Measurements from ENCODE around the gene DOC2B. TPM values are rescaled to one million over a fixed set of nuclear protein-coding genes. Genes with fewer than 3 reads are reported as not detected.

DOC2B gene
- polyA plus RNA-seq, 3 donors = 0.02 to 0.19 TPM; not detected in 1

- H3K9me3 Mint-ChIP-seq = peaks cover 0 to 6% (median 3%) of the 10 kb centered on the region in 7 donors
- H3K4me1 Mint-ChIP-seq = peaks cover 28% of the 10 kb centered on the region
- Histone ChIP-seq H3K4me1 (ENCODE audit: control insufficient read depth in 1 of 2, insufficient read depth in 2 of 2, low read length in 2 of 2) (peaks cover 11 to 28% of the 10 kb centered on the region in 2 donors), H3K79me2 (ENCODE audit: insufficient read depth, low read length) (no peaks in the 10 kb centered on the region), H3K4me3 (replicated peaks in 1 of 3; ENCODE audit: low read depth in 2 of 3, low read length in 3 of 3) (no peak overlapping the region), H3K4me2 (replicated peaks; ENCODE audit: extremely low read depth, low read length, poor library complexity, severe bottlenecking) (no peak overlapping the region), H3K27ac (ENCODE audit: low read depth in 1 of 2, low read length in 2 of 2) (no peak overlapping the region), H4K20me1 (ENCODE audit: insufficient read depth, low read length) (no peaks in the 10 kb centered on the region), H3K9me3 (replicated peaks in 1 of 2; ENCODE audit: control insufficient read depth in 1 of 2, insufficient read depth in 1 of 2, low read length in 2 of 2) (peaks cover 0 to 6% of the 10 kb centered on the region in 2 donors), H3K36me3 (replicated peaks in 1 of 2; ENCODE audit: control insufficient read depth in 1 of 2, insufficient read depth in 2 of 2, low read length in 2 of 2) (no peaks in the 10 kb centered on the region), H3K27me3 (ENCODE audit: control insufficient read depth in 2 of 2, insufficient read depth in 2 of 2, low read length in 2 of 2) (peaks cover 9 to 50% of the 10 kb centered on the region in 2 donors), H2AFZ (ENCODE audit: insufficient read depth, low read depth, low read length, poor library complexity, severe bottlenecking) (no peak overlapping the region), H3K9ac (ENCODE audit: insufficient read depth, low read length, poor library complexity, severe bottlenecking) (no peak overlapping the region)
- no peak overlapping the region for H3K27ac Mint-ChIP-seq
- H3K4me3 Mint-ChIP-seq = no peak overlapping the region
- WGBS (ENCODE audit: insufficient coverage) = 1% methylated on average over 111 of the region's 112 CpGs
- DNase-seq = no peak
- H3K36me3 Mint-ChIP-seq = peaks cover 0 to 5% of the 10 kb centered on the region in 2 donors
- intact Hi-C loops (cut with micrococcal nuclease) = no loop called here
- peaks cover 45 to 77% (median 52%) of the 10 kb centered on the region in 3 donors for H3K27me3 Mint-ChIP-seq (ENCODE audit: low read depth in 3 of 3)
- TF ChIP-seq, protein P1, sequence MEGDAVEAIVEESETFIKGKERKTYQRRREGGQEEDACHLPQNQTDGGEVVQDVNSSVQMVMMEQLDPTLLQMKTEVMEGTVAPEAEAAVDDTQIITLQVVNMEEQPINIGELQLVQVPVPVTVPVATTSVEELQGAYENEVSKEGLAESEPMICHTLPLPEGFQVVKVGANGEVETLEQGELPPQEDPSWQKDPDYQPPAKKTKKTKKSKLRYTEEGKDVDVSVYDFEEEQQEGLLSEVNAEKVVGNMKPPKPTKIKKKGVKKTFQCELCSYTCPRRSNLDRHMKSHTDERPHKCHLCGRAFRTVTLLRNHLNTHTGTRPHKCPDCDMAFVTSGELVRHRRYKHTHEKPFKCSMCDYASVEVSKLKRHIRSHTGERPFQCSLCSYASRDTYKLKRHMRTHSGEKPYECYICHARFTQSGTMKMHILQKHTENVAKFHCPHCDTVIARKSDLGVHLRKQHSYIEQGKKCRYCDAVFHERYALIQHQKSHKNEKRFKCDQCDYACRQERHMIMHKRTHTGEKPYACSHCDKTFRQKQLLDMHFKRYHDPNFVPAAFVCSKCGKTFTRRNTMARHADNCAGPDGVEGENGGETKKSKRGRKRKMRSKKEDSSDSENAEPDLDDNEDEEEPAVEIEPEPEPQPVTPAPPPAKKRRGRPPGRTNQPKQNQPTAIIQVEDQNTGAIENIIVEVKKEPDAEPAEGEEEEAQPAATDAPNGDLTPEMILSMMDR (IDR thresholded peaks at IDR 0.05) = no peak
These were observed 837 bp downstream of the DOC2B start for GRCh38 chr17:180381-181244.

- H3K27ac ChIP-seq (ENCODE audit: low read depth in 1 of 2, low read length in 2 of 2) = no peak overlapping the region
- no peaks in the 10 kb centered on the region for H4K20me1 ChIP-seq (ENCODE audit: insufficient read depth, low read length)
- no peak for DNase-seq
- peaks cover 0 to 6% of the 10 kb centered on the region in 2 donors for H3K9me3 ChIP-seq (replicated peaks in 1 of 2; ENCODE audit: control insufficient read depth in 1 of 2, insufficient read depth in 1 of 2, low read length in 2 of 2)
- no peak overlapping the region for H3K9ac ChIP-seq (ENCODE audit: insufficient read depth, low read length, poor library complexity, severe bottlenecking)
- TF ChIP-seq, protein P1 (IDR thresholded peaks at IDR 0.05) = no peak
- no peak overlapping the region for H2AFZ ChIP-seq (ENCODE audit: insufficient read depth, low read depth, low read length, poor library complexity, severe bottlenecking)
- Mint-ChIP-seq H3K4me3 (peak overlapping the region in 1 of 2 donors; percentile 48), H3K4me1 (peaks cover 28% of the 10 kb centered on the region), H3K9me3 (peaks cover 0 to 6% (median 3%) of the 10 kb centered on the region in 7 donors), H3K27me3 (ENCODE audit: low read depth in 3 of 3) (peaks cover 41 to 71% (median 52%) of the 10 kb centered on the region in 3 donors), H3K27ac (no peak overlapping the region), H3K36me3 (peaks cover 0 to 5% of the 10 kb centered on the region in 2 donors)
- H3K4me3 ChIP-seq (replicated peaks in 1 of 3; ENCODE audit: low read depth in 2 of 3, low read length in 3 of 3) = no peak overlapping the region
- H3K36me3 ChIP-seq (replicated peaks in 1 of 2; ENCODE audit: control insufficient read depth in 1 of 2, insufficient read depth in 2 of 2, low read length in 2 of 2) = no peaks in the 10 kb centered on the region
- intact Hi-C loops (cut with micrococcal nuclease) = no loop called here
- peaks cover 9 to 50% of the 10 kb centered on the region in 2 donors for H3K27me3 ChIP-seq (ENCODE audit: control insufficient read depth in 2 of 2, insufficient read depth in 2 of 2, low read length in 2 of 2)
- H3K79me2 ChIP-seq (ENCODE audit: insufficient read depth, low read length) = no peaks in the 10 kb centered on the region
- H3K4me2 ChIP-seq (replicated peaks; ENCODE audit: extremely low read depth, low read length, poor library complexity, severe bottlenecking) = no peak overlapping the region
- peaks cover 11 to 28% of the 10 kb centered on the region in 2 donors for H3K4me1 ChIP-seq (ENCODE audit: control insufficient read depth in 1 of 2, insufficient read depth in 2 of 2, low read length in 2 of 2)
- WGBS (ENCODE audit: insufficient coverage) = 19% methylated on average over 30 of the region's 32 CpGs
These were observed 1.6 kb downstream of the DOC2B start for GRCh38 chr17:179781-180380.
